Measurements from ENCODE around the gene DAB2IP.

The DAB2IP gene

GRCh38 chr9:121688146-121688680 lies 36.8 kb downstream of the DAB2IP start:
- no peak for DNase-seq (ENCODE audit: low read depth)
- no peak for TF ChIP-seq CTCF (IDR thresholded peaks at IDR 0.05; ENCODE audit: low read length, missing control alignments)

GRCh38 chr9:121688681-121689080 lies 37.2 kb downstream of the DAB2IP start:
- no peak overlapping the region for H3K4me3 ChIP-seq (replicated peaks; ENCODE audit: low read depth, low read length)
- no peak for TF ChIP-seq CTCF (IDR thresholded peaks at IDR 0.05; ENCODE audit: low read length, missing control alignments)
- no peak for DNase-seq (ENCODE audit: low read depth)

More at GRCh38 chr9:121688146-121688680, 36.8 kb downstream of the DAB2IP start:
- no peak overlapping the region for H3K4me3 ChIP-seq (replicated peaks; ENCODE audit: low read depth, low read length)

DNA sequence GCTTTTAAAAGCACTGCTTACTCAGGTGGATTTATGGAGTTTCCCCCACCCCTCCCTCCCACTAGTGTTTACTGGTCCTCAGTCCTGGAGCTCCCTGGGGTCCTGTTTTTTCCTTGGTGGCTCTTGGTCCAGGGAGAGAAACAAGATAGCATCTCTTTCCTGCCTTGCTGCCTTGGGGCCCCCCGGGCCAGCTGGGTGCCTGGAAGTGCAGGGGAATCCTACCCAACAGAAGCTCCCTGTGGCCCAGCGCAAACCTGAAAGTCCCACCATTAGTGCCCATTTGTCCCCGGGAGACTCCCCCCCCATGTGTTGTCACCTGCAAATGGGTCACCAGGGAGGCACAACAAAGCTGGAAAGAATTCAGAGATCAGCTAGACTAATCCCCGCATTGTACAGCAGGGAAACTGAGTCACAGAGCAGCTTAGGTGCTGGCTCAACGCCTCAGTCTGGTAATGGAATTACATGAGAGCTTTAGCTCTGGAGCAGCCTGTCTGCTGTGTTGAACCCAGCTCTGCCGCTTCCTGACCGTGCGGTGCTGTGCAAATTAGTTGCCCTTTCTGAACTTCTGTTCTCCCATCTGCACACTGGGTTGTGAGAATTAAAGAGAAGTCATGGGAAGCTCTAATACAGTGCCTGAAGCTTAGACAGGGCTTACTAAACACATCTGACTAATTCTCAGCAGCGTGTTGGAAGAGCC lies 38.2 kb downstream of the DAB2IP start:
- DNase-seq (ENCODE audit: low read depth): no peak
- TF ChIP-seq CTCF (IDR thresholded peaks at IDR 0.05; ENCODE audit: low read length, missing control alignments): no peak
- H3K4me3 ChIP-seq (replicated peaks; ENCODE audit: low read depth, low read length): no peak overlapping the region

DNA sequence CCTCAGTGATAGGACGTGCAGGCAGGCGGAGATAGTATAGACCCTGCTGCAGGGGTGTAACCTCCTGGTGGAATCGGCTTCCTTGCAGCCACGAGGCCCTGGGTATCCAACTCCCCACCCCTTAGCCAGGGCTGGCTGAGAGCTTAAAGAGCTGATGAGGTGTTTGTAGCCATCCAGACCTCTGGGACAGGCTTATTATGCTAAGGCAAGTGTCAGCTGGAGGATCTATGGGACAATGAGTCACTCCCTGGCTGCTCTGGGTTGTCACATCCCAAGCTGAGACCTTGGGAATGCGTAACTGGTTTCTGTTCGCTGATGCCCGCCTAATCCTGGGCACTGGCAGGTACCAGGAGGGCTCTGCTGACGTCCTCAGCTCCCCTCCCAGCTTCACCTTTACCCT lies 38.9 kb downstream of the DAB2IP start:
- DNase-seq (ENCODE audit: low read depth): no peak
- no peak for TF ChIP-seq CTCF (IDR thresholded peaks at IDR 0.05; ENCODE audit: low read length, missing control alignments)
- no peak overlapping the region for H3K4me3 ChIP-seq (replicated peaks; ENCODE audit: low read depth, low read length)

DNA sequence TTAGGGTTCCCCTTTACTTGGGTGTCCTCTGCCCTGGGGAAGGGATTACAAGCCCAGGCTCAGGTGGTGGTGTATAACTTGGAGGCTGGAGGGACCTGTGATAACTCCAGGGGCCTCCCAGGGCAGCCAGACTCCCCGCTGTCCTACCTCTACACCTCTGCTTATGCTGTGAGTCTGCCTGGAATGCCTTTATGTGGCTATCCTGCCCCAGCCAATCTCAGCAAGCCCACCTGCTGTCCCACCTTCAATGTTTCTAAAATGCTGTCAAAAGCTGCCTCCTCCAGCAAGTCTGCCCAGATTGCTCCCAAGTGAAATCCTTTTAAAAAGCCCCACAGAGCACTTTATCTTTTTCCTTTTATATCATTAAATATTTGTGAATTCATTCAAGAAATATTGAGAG lies 39.3 kb downstream of the DAB2IP start:
- H3K4me3 ChIP-seq (replicated peaks; ENCODE audit: low read depth, low read length): no peak overlapping the region
- no peak for DNase-seq (ENCODE audit: low read depth)
- no peak for TF ChIP-seq CTCF (IDR thresholded peaks at IDR 0.05; ENCODE audit: low read length, missing control alignments)

DNA sequence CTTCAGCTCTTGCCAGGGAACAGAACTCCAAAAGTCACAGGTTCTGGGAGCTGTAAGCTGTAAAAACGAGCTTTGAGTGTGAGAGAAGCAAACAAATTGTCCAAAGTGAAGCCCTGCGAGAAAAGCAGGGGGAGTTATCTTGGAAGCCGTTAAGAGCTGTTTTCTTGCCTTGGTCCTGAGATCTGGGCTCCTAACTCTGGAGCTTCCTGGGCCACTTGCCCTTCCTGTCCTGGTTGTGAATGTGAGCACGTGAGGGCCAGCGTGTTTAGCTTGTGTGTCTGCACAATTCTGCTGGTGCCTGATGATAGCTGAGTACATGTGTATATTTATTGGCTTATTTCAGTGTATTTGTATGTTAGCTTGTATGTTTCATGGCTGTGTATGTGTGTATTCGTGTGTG lies 40.5 kb downstream of the DAB2IP start:
- no peak overlapping the region for H3K4me3 ChIP-seq (replicated peaks; ENCODE audit: low read depth, low read length)
- TF ChIP-seq CTCF (IDR thresholded peaks at IDR 0.05; ENCODE audit: low read length, missing control alignments): no peak
- DNase-seq (ENCODE audit: low read depth): no peak

All from fibroblast of pulmonary artery (primary cell).